ENCODE data around the gene TIGD4.
"Not testable (repeated sequence)": the region's sequence is repeated elsewhere in the genome, so short reads cannot be mapped to it uniquely, and the experiment has no call there.

The TIGD4 gene

DNA sequence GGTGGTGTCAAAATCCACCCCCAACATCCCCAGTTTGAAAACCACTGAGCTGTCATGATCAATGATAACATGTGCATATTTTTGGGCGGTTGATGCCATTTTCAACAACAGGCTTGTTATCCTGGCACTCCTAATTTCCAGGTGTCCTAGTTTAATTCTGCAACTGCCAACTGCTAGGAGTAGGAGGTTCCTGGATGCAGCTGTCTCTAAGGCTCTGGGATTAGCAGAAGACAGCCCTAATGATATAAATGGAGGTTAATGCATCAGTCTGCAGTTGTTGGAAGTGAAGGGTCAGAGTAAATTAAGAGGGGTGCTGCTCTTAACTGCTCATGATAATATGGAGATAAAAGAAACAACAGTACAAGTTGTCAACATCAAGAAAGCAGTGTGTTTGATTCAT is 24.0 kb upstream of the TIGD4 start:
- Mint-ChIP-seq H3K9me3 (no peaks in the 10 kb centered on the region), H3K36me3 (peaks cover 6% of the 10 kb centered on the region), H3K27me3 (no peaks in the 10 kb centered on the region), H3K4me3 (no peak overlapping the region), H3K27ac (no peak overlapping the region), H3K4me1 (peaks cover 20% of the 10 kb centered on the region)

DNA sequence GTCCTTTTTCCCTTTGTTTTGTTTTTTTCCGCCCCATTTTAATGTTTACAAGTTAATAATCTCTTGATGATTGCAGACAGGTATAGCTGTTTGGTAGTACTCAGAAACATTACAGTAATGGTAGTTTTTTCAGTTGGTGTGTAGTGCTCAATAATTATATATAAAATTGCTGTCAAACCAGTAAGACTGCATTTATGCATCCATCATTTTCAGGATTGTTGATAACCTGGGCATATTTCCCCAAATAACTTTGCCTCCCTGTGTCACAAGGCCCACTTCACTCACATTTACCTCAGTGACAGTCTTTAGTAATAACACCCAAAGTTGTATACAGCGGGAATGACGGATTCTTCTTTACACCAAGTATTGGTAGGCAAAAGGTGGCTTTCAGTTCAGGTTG is 16.4 kb upstream of the TIGD4 start:
- Mint-ChIP-seq H3K36me3 (peaks cover 10% of the 10 kb centered on the region), H3K27ac (no peak overlapping the region), H3K27me3 (no peaks in the 10 kb centered on the region), H3K4me1 (peaks cover 16% of the 10 kb centered on the region), H3K4me3 (no peak overlapping the region), H3K9me3 (no peaks in the 10 kb centered on the region)

DNA sequence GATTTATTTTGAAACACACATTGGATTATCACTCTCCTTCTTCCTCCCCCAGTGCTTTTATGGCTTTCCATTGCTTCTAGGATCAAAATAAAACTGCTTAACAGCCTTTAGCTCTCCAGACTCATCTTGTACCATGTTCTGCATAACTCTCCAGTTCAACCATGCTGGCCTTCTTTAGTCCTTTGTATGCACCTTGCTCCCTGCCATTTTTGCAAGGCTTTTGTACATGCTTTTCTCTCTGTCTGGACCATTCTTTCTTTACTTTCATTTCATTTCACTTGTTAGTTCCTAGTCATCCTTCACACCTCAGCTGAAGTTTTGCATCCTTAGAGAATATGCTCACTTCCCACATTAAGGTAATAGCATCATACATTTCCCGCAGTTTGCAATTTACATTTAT is 7.1 kb upstream of the TIGD4 start:
- Mint-ChIP-seq H3K36me3 (peaks cover 2% of the 10 kb centered on the region), H3K4me1 (peaks cover 38% of the 10 kb centered on the region), H3K27me3 (no peaks in the 10 kb centered on the region), H3K9me3 (no peaks in the 10 kb centered on the region), H3K27ac (peak overlapping the region; percentile 32), H3K4me3 (peak overlapping the region; percentile 49)

DNA sequence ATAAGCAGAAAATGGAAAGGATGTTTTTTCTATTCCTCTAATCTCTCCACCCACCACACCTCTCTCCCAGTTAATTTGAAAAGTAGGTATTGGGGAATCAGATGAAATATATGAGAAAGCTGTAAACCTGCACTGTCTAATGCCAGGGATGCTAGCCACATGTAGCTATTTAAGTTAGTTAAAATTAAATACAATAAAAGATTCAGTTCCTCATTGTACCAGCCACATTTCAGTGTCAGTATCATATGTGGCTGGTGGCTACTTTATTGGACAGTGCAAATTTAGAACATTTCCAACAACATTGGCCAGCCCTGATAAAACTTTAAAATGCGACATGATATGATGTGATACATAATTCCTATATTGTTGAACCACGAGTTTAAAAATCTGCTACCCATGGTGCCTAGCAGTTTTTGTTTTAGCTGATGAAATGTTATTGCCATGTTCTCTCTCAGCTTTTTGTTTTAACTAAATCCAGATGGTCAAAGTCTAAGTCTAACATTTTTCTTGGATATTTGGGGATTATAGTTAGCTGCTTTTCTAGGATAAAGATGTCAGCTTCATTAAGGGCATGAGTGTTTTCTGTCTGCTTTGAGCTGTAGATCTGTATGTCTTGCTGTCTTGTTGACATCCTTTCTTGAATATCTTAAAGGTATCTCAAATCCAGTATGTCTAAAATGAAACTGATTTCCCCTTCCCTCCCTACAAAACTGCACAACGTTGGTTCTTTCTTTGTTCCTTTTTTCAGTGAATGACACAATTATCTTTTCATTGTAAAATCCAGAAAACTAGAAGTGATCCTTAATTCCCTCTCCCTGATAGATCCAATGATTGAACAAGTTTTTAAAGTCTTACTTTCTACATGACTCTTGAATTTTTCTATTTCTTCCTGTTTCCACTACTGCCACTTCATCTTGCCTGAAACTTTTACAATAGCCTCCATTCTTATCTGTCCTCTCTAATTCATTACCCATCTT is 6.4 kb upstream of the TIGD4 start:
- Mint-ChIP-seq H3K4me1 (peaks cover 42% of the 10 kb centered on the region), H3K9me3 (no peaks in the 10 kb centered on the region), H3K4me3 (peak overlapping the region; percentile 49), H3K27ac (peak overlapping the region; percentile 32), H3K27me3 (no peaks in the 10 kb centered on the region), H3K36me3 (peaks cover 2% of the 10 kb centered on the region)

DNA sequence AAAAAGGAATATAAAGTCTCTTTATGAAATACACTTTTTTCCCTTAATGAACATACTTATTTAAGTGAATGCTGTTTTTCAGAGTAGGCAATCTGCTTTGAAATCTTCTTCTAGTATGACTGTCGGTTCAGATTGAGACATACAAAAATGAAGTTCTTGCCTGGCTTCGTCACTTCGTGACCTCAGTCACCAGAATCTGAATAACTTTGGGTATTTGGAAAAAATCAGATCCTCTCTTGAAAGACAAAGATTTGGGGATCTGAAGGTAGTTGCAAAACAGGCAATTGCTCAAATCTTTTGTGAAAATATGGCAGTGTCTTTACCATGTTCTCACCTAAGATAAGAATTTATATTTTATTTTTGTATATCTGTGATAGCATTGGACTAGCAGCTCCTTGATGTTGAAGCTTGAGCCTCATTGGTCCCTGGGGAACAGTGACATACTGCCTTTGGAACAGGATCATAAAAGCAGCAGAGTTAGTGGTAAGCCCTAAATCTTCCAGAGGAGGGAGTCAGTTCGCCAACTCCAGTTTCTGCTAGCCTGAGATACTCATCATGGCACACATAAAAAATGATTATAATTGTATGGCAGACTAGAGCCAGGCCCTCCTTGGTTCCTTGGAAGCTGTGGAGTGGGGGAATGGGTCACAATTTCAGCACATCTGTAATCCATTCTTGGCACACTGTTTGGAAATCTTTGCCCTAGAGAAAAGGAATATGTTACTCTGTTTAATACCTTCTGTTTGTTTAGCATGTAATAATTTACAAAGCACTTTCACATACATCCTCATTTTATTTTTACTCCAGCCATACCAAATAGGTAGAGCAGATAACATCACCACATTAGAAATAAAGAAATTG is 5.2 kb upstream of the TIGD4 start:
- Mint-ChIP-seq H3K9me3 (no peaks in the 10 kb centered on the region), H3K27ac (no peak overlapping the region), H3K27me3 (no peaks in the 10 kb centered on the region), H3K4me3 (no peak overlapping the region), H3K4me1 (peaks cover 50% of the 10 kb centered on the region), H3K36me3 (peaks cover 2% of the 10 kb centered on the region)

DNA sequence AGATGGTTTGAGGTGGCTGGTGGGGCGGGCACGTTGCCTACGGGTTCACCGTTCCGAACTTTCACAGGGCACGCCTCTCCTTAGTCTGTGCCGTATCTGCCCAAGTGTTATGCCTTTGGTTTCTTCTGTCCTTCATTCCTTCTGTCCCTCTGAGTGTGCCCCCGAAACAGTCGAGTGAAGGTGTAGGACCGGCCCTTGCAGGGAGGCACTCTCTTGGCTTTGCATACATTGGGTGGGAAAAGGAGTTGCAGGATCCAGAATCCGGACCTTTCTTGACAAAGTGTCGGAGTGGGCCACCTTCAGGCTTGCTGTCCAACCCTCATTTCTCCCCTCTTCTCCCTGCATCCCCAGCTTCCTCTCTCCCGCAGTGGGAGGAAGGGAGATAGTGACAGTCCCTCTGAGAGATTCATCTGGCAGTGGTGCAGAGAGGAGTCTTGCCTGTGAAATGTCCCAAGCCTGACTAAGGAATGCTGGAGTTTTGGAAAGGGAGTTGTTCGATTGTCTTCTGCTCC is 793 bp upstream of the TIGD4 start:
- Mint-ChIP-seq H3K27ac (peak overlapping the region; percentile 94), H3K4me3 (peak overlapping the region; percentile 99), H3K4me1 (peaks cover 49% of the 10 kb centered on the region), H3K27me3 (no peaks in the 10 kb centered on the region), H3K36me3 (no peaks in the 10 kb centered on the region), H3K9me3 (no peaks in the 10 kb centered on the region)

DNA sequence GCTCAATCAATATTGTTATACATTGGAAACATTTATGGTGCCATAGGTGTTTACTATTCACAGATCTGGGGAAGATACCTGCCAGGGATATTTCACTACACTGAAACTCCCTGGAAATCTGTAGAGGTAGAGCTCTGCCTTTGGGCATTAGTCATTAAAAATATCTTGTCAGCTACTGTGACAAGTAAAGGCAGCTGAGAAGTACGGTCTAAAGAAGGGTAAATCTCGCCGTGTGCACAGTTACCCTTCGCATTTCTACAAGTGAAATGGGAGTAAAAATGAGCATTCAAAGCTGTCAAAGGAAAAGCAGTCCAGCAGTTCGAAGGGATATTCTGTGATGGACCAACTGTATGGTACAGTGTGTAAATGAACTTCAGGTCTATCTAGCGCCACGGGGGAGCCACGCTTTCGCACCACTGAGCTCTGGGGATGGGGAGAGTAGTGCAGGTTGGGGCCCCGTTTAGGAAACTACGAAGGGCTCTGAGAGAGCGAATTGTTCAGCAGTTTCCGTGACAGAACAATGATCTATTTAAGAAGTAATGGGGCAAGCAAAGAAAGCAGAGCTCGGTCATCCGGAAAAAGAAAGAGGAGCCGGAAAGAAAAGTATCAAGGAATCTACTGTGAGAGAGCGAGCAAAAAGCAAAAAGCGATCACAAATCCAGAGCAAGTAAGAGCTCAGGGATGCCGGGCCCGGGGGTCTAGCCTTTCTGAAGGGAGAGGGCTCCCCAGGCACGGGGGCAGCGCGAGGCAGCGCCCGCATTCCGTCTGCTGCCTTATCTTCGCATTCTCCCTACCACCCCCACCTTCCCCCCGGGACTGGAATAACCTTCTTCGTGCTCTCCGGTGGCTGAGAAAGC is 646 bp downstream of the TIGD4 start:
- H3K4me3 Mint-ChIP-seq: peak overlapping the region; percentile 99
- H3K9me3 Mint-ChIP-seq: no peaks in the 10 kb centered on the region
- H3K27me3 Mint-ChIP-seq: peaks cover under 1% of the 10 kb centered on the region
- no peaks in the 10 kb centered on the region for H3K36me3 Mint-ChIP-seq
- H3K27ac Mint-ChIP-seq: peak overlapping the region; percentile 94
- peaks cover 43% of the 10 kb centered on the region for H3K4me1 Mint-ChIP-seq

DNA sequence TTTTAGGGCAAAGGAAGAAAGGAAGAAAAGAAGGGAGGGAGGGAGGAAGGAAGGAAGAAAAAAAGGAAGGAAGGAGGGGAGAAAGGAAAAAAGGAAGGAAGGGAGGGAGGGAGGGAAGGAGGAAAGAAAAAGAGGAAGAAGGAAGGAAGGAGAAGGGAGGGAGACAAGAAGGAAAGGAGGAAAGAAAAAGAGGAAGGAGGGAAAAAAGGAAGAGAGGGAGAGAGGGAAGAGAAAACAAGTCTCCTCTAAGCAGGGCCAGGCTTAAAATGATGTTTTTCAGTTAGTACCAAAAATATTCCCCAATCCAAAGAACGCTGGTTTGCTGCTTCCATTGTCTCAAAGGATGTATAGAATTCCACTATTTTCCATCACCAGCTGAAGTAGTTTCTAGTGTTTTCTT is 2.0 kb downstream of the TIGD4 start:
- H3K27ac Mint-ChIP-seq: peak overlapping the region; percentile 3
- H3K9me3 Mint-ChIP-seq: no peaks in the 10 kb centered on the region
- peaks cover 1% of the 10 kb centered on the region for H3K27me3 Mint-ChIP-seq
- no peak overlapping the region for H3K4me3 Mint-ChIP-seq
- peaks cover 35% of the 10 kb centered on the region for H3K4me1 Mint-ChIP-seq
- H3K36me3 Mint-ChIP-seq: no peaks in the 10 kb centered on the region

DNA sequence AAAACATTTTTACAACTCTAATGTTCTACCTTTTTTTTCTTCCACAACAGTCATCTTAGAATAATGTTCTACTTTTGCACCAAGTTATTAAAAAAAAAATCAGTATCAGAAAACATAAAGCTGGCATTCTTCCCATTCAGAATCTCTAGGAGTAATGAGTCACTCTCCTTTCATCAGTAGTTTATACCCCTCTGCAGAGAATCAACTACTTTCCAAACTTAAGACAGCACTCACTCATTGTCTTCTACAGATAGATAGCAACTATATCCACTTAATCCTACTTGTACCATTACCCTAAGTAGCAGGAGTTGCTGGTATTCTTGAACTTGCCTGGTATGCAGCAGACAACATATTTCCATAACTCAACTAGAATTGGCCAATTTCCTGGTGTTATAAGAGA is 3.2 kb downstream of the TIGD4 start:
- peaks cover 1% of the 10 kb centered on the region for H3K27me3 Mint-ChIP-seq
- H3K4me1 Mint-ChIP-seq: peaks cover 23% of the 10 kb centered on the region
- H3K9me3 Mint-ChIP-seq: no peaks in the 10 kb centered on the region
- H3K27ac Mint-ChIP-seq: no peak overlapping the region
- no peak overlapping the region for H3K4me3 Mint-ChIP-seq
- H3K36me3 Mint-ChIP-seq: no peaks in the 10 kb centered on the region

DNA sequence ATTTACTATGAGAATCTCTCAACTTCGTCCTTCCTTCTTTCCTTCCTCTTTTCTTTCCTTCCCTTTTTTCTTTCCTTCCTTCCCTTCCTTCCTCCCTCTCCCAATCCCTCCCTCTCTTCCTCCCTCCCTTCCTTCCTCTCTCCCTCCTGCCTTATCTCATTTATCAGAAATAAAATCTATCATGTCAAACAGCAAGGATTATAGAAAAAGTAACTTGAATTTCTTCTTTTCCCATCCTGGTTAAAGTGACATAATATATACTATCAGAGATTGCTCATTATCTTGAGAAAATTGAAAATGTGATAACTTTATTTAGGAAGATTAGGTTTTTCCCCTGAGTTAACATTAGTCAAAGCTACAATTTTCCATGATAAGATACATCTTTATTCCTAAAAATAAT is 5.6 kb downstream of the TIGD4 start:
- H3K9me3 Mint-ChIP-seq: no peaks in the 10 kb centered on the region
- H3K4me3 Mint-ChIP-seq: no peak overlapping the region
- no peak overlapping the region for H3K27ac Mint-ChIP-seq
- H3K4me1 Mint-ChIP-seq: peaks cover 11% of the 10 kb centered on the region
- H3K27me3 Mint-ChIP-seq: peaks cover 1% of the 10 kb centered on the region
- no peaks in the 10 kb centered on the region for H3K36me3 Mint-ChIP-seq

DNA sequence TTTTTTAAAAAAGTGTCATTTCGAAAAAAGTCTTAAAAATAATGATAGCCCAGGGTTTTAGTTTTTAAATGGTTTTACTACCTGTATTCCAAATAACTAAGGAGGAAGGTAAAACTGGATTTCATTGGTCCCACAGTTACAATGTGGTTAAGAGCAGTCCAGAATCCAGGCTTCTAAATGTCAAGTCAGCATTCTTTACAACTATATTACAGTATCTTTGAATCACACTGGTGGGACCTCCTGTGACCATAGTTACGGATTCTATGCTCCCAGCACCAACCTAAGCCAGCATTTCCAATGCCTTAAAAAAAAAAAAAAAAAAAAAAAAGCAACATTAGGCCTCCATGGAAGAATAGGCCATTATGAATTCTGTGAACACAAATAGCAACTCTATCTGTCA is 6.2 kb downstream of the TIGD4 start:
- Mint-ChIP-seq H3K9me3 (no peaks in the 10 kb centered on the region), H3K36me3 (no peaks in the 10 kb centered on the region), H3K27ac (no peak overlapping the region), H3K4me3 (no peak overlapping the region), H3K27me3 (peaks cover 1% of the 10 kb centered on the region), H3K4me1 (peaks cover 5% of the 10 kb centered on the region)

DNA sequence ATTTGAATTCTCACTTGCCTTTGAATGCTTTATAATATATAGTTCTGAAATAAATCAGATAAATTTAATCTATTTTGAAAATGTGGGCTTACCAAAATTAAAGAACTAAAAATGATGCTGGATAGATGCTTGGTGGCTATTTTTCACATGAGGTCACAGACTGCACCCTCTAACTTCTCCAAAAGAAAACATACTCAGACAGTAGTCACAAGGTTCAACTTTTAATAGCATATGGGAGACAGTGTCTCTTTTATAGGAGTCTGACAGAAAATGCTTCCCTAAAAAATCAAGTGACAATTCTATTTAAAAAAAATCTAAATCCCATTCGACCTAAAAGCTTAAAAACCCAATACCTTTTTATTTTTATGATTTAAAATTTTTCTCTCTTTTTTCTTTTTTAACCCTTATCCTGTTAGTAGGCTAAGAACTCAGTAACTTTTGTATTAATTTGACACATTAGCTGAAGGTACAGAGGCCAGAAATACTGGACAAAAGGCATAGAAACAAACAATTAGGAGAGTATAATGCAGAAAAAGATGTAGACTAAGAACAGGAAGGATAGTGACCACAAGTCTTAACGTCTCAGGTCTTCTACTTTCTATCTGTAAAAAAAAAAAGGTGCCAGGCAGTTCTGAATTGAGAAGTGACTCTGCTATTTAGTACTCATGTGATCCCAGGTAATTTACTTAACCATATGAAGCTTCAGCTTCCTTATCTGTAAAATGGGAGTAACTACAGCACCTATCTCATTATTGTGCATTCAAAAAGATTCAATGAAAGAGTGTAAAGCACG is 7.6 kb downstream of the TIGD4 start:
- Mint-ChIP-seq H3K36me3 (no peaks in the 10 kb centered on the region), H3K9me3 (no peaks in the 10 kb centered on the region), H3K4me1 (no peaks in the 10 kb centered on the region), H3K27me3 (peaks cover 1% of the 10 kb centered on the region), H3K4me3 (no peak overlapping the region), H3K27ac (no peak overlapping the region)

DNA sequence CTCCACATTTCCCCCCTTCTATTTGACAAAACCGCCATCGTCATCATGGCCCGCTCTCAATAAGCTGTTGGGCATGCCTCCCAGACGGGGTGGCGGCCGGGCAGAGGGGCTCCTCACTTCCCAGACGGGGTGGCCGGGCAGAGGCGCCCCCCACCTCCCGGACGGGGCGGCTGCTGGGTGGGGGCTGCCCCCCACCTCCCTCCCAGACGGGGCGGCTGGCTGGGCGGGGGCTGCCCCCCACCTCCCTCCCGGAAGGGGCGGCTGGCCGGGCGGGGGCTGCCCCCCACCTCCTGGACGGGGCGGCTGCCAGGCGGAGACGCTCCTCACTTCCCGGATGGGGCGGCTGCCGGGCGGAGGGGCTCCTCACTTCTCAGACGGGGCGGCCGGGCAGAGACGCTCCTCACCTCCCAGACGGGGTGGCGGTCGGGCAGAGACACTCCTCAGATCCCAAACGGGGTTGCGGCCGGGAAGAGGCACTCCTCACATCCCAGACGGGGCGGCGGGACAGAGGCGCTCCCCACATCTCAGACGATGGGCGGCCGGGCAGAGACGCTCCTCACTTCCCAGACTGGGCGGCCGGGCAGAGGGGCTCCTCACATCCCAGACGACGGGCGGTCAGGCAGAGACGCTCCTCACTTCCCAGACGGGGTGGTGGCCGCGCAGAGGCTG is 14.3 kb downstream of the TIGD4 start:
- not testable (repeated sequence) for H3K27me3 Mint-ChIP-seq

DNA sequence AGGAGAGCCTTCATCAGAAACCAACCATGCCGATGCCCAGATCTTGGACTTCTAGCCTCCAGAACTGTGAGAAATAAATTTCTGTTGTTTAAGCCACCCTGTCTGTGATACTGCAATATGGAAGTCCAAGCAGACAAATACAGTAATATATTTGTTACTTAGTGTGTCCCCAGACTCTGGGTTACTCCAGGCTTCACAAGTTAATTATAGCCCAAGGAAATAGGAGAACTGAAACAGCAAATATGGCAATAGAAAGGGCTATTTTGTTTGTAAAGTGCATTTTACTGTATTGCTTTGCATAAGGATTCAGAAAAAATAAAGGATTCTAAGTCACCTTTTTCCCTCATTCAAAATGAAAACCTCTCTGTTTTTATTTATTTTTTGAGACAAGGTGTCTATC is 15.7 kb downstream of the TIGD4 start:
- H3K36me3 Mint-ChIP-seq: no peaks in the 10 kb centered on the region
- H3K9me3 Mint-ChIP-seq: no peaks in the 10 kb centered on the region
- H3K27me3 Mint-ChIP-seq: peaks cover 1% of the 10 kb centered on the region
- no peak overlapping the region for H3K4me3 Mint-ChIP-seq
- H3K4me1 Mint-ChIP-seq: no peaks in the 10 kb centered on the region
- no peak overlapping the region for H3K27ac Mint-ChIP-seq

More for the DNA sequence above, 14.3 kb downstream of the TIGD4 start:
- H3K9me3 Mint-ChIP-seq, H3K4me3 Mint-ChIP-seq, H3K27ac Mint-ChIP-seq, H3K4me1 Mint-ChIP-seq, H3K36me3 Mint-ChIP-seq: not testable (repeated sequence)

All from activated naive CD4-positive, alpha-beta T cell treated with anti-CD3 and anti-CD28 coated beads, Interleukin-2, amount 50 U/mL, for 24 hours (primary cell).